NCI-H345 treated with DMSO at 0.1 percent for 48 hours (cell line): ENCODE data around the gene RUBCN.
"Not testable (repeated sequence)": the region's sequence is repeated elsewhere in the genome, so short reads cannot be mapped to it uniquely, and the experiment has no call there.

ENCODE experiments used
- DNase-seq: peaks from one replicate; lab custom pipeline; 2025; ENCODE audit not compliant: unreplicated experiment; lab: John Stamatoyannopoulos, UW

The RUBCN gene

GRCh38 chr3:197734667-197735318, 1.9 kb downstream of the RUBCN start:
- DNase-seq: no peak

- no peak for DNase-seq
Measured at GRCh38 chr3:197733042-197733441, 3.7 kb downstream of the RUBCN start.

- DNase-seq: not testable (repeated sequence)
Measured at GRCh38 chr3:197731483-197731882, 5.2 kb downstream of the RUBCN start.

GRCh38 chr3:197730770-197731169, 5.9 kb downstream of the RUBCN start:
- DNase-seq: not testable (repeated sequence)

- no peak for DNase-seq
Measured at GRCh38 chr3:197730200-197730599, 6.5 kb downstream of the RUBCN start.

- DNase-seq: no peak
Measured at GRCh38 chr3:197728487-197728886, 8.2 kb downstream of the RUBCN start.

- not testable (repeated sequence) for DNase-seq
Measured at GRCh38 chr3:197727878-197728277, 8.8 kb downstream of the RUBCN start.

- DNase-seq: no peak
Measured at GRCh38 chr3:197722734-197723133, 14.0 kb downstream of the RUBCN start.

GRCh38 chr3:197720694-197721093, 16.0 kb downstream of the RUBCN start:
- no peak for DNase-seq

GRCh38 chr3:197718891-197719290, 17.8 kb downstream of the RUBCN start:
- DNase-seq: no peak

GRCh38 chr3:197714251-197714650, 22.5 kb downstream of the RUBCN start:
- DNase-seq: no peak

GRCh38 chr3:197713477-197713822, 23.3 kb downstream of the RUBCN start:
- DNase-seq: no peak

- DNase-seq: no peak
Measured at GRCh38 chr3:197711973-197712707, 24.6 kb downstream of the RUBCN start.

GRCh38 chr3:197710965-197711364, 25.7 kb downstream of the RUBCN start:
- not testable (repeated sequence) for DNase-seq

GRCh38 chr3:197709135-197709534, 27.6 kb downstream of the RUBCN start:
- DNase-seq: no peak

GRCh38 chr3:197706658-197707057, 30.0 kb downstream of the RUBCN start:
- no peak for DNase-seq

- no peak for DNase-seq
Measured at GRCh38 chr3:197701841-197702240, 34.9 kb downstream of the RUBCN start.

GRCh38 chr3:197700095-197700494, 36.6 kb downstream of the RUBCN start:
- no peak for DNase-seq

GRCh38 chr3:197697355-197697754, 39.3 kb downstream of the RUBCN start:
- DNase-seq: no peak

- no peak for DNase-seq
Measured at GRCh38 chr3:197694251-197694650, 42.5 kb downstream of the RUBCN start.

- DNase-seq: no peak
Measured at GRCh38 chr3:197692641-197693040, 44.1 kb downstream of the RUBCN start.

- DNase-seq: no peak
Measured at GRCh38 chr3:197690754-197691153, 46.0 kb downstream of the RUBCN start.

GRCh38 chr3:197687570-197687969, 49.1 kb downstream of the RUBCN start:
- no peak for DNase-seq
